ENCODE results near the gene DCTN1.

GRCh38 chr2:74345272-74345943 lies 34.7 kb downstream of the DCTN1 start:
- TF ChIP-seq CTCF (IDR thresholded peaks at IDR 0.05) (no peak), EZH2 (IDR thresholded peaks at IDR 0.05; ENCODE audit: borderline replicate concordance, insufficient read depth, low read depth, low read length, poor library complexity, severe bottlenecking) (no peak)

All from B cell (primary cell).